Duodenal mucosa (tissue), 2 donors: ENCODE results near the gene FLNB.
A peak's percentile ranks its signal among the peaks of the same experiment; 100 is the strongest.

Experiments
- H3K27ac ChIP-seq: one replicate; pipeline ENCODE4 v1.7.0; 2013; ENCODE audit warnings: low read depth, low read length
- H3K27me3 ChIP-seq, 2 donors: one replicate each; pipeline ENCODE4 v1.7.0; 2013; ENCODE audit warnings: low read length in 2 of 2, control low read depth in 1 of 2; ENCODE audit not compliant: insufficient read depth in 2 of 2, control insufficient read depth in 1 of 2
- H3K36me3 ChIP-seq, 2 donors: one replicate each; pipeline ENCODE4 v1.7.0; 2013; ENCODE audit warnings: low read length in 2 of 2, control low read depth in 1 of 2; ENCODE audit not compliant: insufficient read depth in 2 of 2, control insufficient read depth in 1 of 2
- H3K4me1 ChIP-seq, 2 donors: one replicate each; pipeline ENCODE4 v1.7.0; 2013; ENCODE audit warnings: low read length in 2 of 2, control low read depth in 1 of 2; ENCODE audit not compliant: insufficient read depth in 2 of 2, control insufficient read depth in 1 of 2
- H3K4me3 ChIP-seq, 2 donors: one replicate each; pipeline ENCODE4 v1.7.0; 2013; ENCODE audit warnings: low read length in 2 of 2, low read depth in 1 of 2
- H3K9ac ChIP-seq, 2 donors: one replicate each; pipeline ENCODE4 v1.7.0; 2013; ENCODE audit warnings: low read length in 2 of 2, low read depth in 1 of 2
- H3K9me3 ChIP-seq, 2 donors: one replicate each; pipeline ENCODE4 v1.7.0; 2013; ENCODE audit warnings: low read length in 2 of 2, control low read depth in 1 of 2; ENCODE audit not compliant: control insufficient read depth in 1 of 2

Gene FLNB

DNA sequence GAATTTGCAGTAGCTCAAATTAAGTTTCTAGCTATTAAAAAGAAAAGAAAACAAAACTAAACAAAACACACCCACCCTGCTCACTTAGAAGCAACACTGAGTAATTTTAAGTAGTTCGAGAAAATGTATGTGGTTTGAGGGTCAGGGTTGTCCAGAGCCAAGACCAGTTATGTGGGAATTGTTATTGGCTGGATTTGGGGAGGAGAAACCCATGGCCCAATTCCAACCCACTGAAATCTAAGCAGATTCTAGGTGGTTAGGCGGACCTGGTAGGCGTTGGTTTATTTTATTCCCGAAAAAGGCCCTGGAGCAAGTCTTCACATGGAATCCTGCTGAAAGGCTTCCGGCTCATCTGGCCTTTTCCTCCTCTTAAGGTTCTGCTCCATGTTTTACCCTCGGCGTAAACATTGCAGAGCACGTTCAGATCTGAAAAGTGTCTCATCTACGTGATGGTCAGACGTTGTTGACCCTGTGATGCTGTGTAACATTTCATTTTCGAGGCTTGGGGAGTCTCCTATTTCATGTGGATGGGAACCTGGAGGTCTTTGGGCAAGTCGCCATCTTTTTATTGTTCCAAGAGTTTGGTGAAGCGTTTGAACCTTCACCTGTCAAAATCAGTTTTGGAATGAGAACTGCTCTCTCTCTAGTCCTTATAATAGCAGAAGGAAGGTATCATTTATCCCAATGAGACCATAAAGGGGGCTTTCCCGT, 64.0 kb downstream of the FLNB start:
- Histone ChIP-seq H3K36me3 (peaks cover 6 to 8% of the 10 kb centered on the region in 2 donors), H3K27me3 (no peaks in the 10 kb centered on the region), H3K27ac (peak overlapping the region; percentile 6), H3K9me3 (no peaks in the 10 kb centered on the region), H3K4me1 (peaks cover 31 to 37% of the 10 kb centered on the region in 2 donors), H3K9ac (no peak overlapping the region), H3K4me3 (no peak overlapping the region)

DNA sequence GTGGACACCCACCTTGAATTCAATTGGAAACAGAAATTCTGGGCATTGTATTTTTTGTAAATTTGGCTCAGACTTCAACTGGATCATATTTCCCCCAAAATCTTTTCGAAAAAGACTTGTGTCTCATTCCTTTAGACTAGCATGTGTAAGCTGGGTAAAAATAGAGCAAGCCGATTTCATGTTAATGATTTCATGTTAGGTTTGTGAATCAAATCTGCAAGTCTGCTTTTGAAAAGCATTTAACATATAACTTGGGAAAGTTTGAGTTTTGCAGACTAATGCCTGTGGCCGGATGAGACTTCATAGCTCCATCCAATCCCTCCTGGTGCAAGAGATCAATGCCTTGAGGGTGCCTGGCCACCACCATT, 64.5 kb downstream of the FLNB start:
- H3K27ac ChIP-seq = no peak overlapping the region
- peaks cover 11 to 12% of the 10 kb centered on the region in 2 donors for H3K36me3 ChIP-seq
- H3K9ac ChIP-seq = no peak overlapping the region
- peaks cover 27 to 33% of the 10 kb centered on the region in 2 donors for H3K4me1 ChIP-seq
- H3K9me3 ChIP-seq = no peaks in the 10 kb centered on the region
- no peak overlapping the region for H3K4me3 ChIP-seq
- H3K27me3 ChIP-seq = no peaks in the 10 kb centered on the region

DNA sequence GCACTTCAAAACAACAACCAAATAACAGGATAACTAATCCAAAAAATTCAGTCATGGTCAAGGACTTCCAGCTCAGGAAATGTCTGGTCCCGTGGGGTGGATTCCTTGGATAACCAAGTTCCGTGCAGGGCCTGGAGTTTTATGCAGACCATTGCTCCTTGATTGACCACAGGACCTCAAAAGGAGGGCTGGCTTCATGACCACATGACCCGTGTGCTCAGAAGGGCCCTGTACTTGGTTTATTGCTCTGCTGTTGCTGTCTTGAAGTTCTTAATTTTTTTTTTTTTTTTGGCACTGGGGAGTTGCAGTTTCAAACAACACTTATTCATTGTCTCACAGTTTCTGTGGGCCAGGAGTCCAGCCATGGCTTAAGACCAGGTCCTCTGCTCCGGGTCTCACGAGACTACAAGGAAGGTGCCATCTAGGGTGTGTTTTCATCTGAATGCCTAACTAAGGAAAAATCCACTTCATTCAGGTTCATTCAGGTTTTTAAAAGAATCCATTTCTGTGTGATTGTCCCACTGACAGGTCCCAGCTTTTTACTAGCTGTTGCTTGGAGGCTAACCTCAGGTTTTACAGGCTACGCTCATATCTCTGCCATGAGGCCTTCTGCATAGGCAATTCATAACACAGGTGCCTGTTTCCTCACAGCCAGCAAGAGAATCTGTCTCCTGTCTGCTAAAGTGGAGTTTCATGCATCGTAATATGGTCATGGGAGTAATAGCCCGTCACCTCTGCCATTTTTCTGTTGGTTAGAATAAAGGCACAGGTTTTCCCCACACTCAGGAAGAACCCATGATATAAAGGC, 65.3 kb downstream of the FLNB start:
- no peak overlapping the region for H3K9ac ChIP-seq
- peaks cover 19 to 26% of the 10 kb centered on the region in 2 donors for H3K4me1 ChIP-seq
- H3K27ac ChIP-seq = no peak overlapping the region

DNA sequence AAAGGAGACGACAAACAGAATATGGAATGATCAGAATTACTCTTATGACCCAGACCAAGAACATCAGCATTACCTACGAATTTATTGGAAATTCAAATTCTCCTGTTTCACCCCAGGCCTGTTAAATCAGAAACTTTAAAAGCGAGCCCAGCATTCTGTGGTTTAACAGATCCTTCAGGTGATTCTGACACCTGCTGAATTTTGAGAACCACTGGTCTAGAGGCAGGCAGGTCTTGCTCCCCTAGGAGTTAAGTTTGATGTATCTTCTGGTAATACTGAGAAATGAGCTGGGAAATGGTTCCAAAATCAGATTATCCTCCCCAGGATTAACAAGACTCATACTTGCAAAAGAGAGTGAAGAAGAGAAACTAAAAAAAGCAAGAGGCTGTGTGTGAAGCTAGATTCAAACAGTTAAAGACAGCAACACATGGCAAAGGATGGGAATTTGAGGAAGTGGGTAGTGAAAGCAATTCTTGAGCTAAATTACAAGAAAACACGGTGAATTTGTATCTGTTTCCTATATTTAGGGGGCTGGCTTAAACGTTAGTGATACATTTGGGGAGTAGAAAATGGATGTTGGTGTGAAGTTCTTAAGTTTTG, 66.0 kb downstream of the FLNB start:
- peaks cover 18 to 22% of the 10 kb centered on the region in 2 donors for H3K36me3 ChIP-seq
- H3K4me3 ChIP-seq = no peak overlapping the region
- no peak overlapping the region for H3K27ac ChIP-seq
- peaks cover 15 to 21% of the 10 kb centered on the region in 2 donors for H3K4me1 ChIP-seq
- no peaks in the 10 kb centered on the region for H3K27me3 ChIP-seq
- no peak overlapping the region for H3K9ac ChIP-seq
- H3K9me3 ChIP-seq = no peaks in the 10 kb centered on the region

More for the DNA sequence above, 65.3 kb downstream of the FLNB start:
- Histone ChIP-seq H3K9me3 (no peaks in the 10 kb centered on the region), H3K4me3 (no peak overlapping the region), H3K27me3 (no peaks in the 10 kb centered on the region), H3K36me3 (peaks cover 13 to 19% of the 10 kb centered on the region in 2 donors)

DNA sequence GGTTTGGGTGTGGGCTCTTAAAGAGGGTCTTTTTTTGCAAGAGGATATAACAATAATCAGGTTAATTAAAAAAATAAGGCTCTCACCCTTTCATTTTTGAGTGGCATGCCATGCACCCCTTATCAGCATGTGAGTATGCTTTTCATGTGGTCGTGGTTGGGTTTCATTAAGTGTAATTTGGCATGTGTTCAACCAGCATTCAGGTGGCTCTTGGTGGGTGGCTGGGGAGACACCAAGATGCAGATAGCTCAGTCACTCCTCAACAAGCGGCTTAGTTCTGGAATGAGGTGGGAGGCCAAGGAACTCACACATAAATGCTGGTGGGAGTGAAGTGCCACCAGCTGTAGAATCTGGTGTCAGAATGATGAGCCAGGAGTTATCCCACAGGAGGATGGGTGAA, 66.8 kb downstream of the FLNB start:
- peaks cover 25 to 30% of the 10 kb centered on the region in 2 donors for H3K36me3 ChIP-seq
- H3K9ac ChIP-seq = no peak overlapping the region
- no peaks in the 10 kb centered on the region for H3K27me3 ChIP-seq
- peaks cover 15 to 21% of the 10 kb centered on the region in 2 donors for H3K4me1 ChIP-seq
- no peak overlapping the region for H3K4me3 ChIP-seq
- H3K9me3 ChIP-seq = no peaks in the 10 kb centered on the region
- no peak overlapping the region for H3K27ac ChIP-seq

DNA sequence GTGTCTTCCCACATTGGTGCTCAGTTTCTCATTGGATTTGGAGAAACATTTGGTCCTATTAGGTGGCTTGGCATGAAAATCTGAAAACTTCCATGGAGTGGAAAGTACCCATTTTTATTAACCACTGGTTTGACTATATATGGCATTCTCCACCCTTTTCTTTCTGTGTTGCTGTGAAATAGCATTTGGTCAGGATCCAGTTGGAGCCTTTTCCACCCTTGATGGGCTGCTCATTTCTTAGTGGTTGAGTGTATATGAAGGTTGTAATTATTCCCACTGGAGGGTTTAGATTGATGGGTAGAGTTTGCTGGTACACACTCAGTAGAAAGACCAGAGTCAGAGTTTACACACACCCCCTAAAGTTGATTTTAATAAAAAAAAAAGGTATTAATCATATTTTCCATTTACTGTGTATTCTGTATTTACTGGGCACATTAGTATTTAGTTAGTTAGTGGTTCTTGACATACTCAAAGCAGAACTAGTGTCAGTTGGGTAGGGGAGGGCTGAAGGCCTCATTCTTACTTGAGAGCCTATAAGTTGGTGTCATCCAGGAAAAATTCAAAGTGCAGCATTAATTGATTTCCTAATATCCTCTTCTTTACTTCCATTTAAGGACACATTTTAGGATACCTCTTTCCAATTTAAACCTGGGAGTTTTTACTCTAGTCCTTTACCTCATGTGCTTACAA, 69.5 kb downstream of the FLNB start:
- H3K4me1 ChIP-seq = peaks cover 8 to 14% of the 10 kb centered on the region in 2 donors
- no peak overlapping the region for H3K4me3 ChIP-seq
- no peaks in the 10 kb centered on the region for H3K9me3 ChIP-seq
- no peak overlapping the region for H3K9ac ChIP-seq
- H3K36me3 ChIP-seq = peaks cover 39 to 45% of the 10 kb centered on the region in 2 donors
- H3K27me3 ChIP-seq = no peaks in the 10 kb centered on the region
- no peak overlapping the region for H3K27ac ChIP-seq

DNA sequence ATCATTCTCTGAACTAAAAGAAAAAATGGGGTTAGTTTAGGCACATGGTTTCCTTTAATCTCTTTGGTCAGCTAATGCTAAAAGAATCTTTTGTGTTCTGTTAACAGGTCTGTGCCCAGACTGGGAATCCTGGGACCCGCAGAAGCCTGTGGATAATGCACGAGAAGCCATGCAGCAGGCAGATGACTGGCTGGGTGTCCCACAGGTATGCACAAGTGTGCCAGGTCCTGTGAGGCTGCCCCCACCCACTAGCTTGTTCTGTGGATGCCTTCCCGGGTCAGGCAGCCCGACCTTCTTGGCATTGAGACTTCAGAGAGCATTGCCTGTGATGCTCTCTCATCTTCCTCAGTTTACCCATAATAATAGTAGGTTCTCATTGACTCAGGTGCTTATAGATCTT, 70.4 kb downstream of the FLNB start:
- H3K36me3 ChIP-seq = peaks cover 37 to 46% of the 10 kb centered on the region in 2 donors
- H3K27me3 ChIP-seq = no peaks in the 10 kb centered on the region
- H3K9me3 ChIP-seq = no peaks in the 10 kb centered on the region
- no peak overlapping the region for H3K9ac ChIP-seq
- peaks cover 8 to 9% of the 10 kb centered on the region in 2 donors for H3K4me1 ChIP-seq
- no peak overlapping the region for H3K27ac ChIP-seq
- no peak overlapping the region for H3K4me3 ChIP-seq

DNA sequence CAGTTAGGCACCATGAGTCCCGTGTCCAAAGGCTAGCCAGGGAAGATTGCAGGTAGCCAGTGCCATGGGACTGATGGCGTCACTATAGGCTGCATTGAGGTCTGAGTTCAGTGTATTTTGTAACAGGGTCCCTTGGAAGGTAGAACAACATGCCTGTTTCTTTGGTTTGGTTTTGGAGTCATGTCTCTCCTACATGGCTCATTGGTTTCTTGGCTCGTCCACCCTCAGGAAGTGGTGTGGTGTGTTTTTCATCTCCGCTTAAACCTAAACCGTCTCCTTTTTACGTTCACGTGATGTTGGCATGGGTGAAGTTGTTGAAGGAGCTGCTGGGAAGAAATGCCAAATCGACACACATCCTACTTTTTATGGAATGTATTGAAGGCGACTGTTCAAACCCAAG, 71.6 kb downstream of the FLNB start:
- no peaks in the 10 kb centered on the region for H3K27me3 ChIP-seq
- no peak overlapping the region for H3K4me3 ChIP-seq
- no peak overlapping the region for H3K27ac ChIP-seq
- H3K9ac ChIP-seq = no peak overlapping the region
- H3K4me1 ChIP-seq = no peaks in the 10 kb centered on the region
- H3K36me3 ChIP-seq = peaks cover 35 to 46% of the 10 kb centered on the region in 2 donors
- H3K9me3 ChIP-seq = no peaks in the 10 kb centered on the region

DNA sequence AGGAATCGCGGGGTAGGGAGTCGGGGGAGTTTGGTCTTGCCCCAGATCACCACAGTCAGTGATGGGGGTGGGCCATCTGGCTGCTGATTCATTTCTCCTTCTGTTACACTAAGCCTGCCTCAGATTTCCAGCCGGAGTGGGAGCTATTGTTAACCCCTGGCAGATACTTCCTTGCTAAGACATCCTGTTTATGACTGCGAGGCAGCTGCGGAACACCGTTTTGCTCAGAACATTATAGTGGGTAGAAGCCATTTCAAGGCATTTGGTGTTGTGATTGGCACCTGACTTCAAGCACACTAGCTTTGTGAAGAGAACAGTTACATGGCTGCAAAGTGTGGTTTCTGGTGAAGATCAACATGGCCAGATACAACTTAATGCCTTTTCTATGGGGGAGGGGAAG, 73.8 kb downstream of the FLNB start:
- no peaks in the 10 kb centered on the region for H3K27me3 ChIP-seq
- peaks cover 0 to 7% of the 10 kb centered on the region in 2 donors for H3K4me1 ChIP-seq
- H3K9me3 ChIP-seq = no peaks in the 10 kb centered on the region
- H3K36me3 ChIP-seq = peaks cover 38 to 48% of the 10 kb centered on the region in 2 donors
- H3K4me3 ChIP-seq = no peak overlapping the region
- no peak overlapping the region for H3K9ac ChIP-seq
- H3K27ac ChIP-seq = no peak overlapping the region
